ENCODE results near the gene GOLGA2.

GOLGA2 gene

GRCh38 chr9:128253991-128254346, 21.8 kb downstream of the GOLGA2 start:
- Histone ChIP-seq H3K4me3 (ENCODE audit: low read depth in 1 of 2, low read length in 1 of 2) (no peak overlapping the region), H3K27ac (no peak overlapping the region), H3K9me3 (no peaks in the 10 kb centered on the region), H3K36me3 (peaks cover 41% of the 10 kb centered on the region), H3K27me3 (peaks cover 35% of the 10 kb centered on the region), H3K4me1 (ENCODE audit: control insufficient read depth in 1 of 2, insufficient read depth in 1 of 2, low read depth in 1 of 2, low read length in 1 of 2) (peaks cover 10 to 15% of the 10 kb centered on the region in 2 experiments)
- no peak for TF ChIP-seq CTCF (IDR thresholded peaks at IDR 0.05)

GRCh38 chr9:128253140-128253990, 22.4 kb downstream of the GOLGA2 start:
- no peak overlapping the region for H3K27ac ChIP-seq
- no peak for TF ChIP-seq CTCF (IDR thresholded peaks at IDR 0.05)
- H3K4me1 ChIP-seq (ENCODE audit: control insufficient read depth in 1 of 2, insufficient read depth in 1 of 2, low read depth in 1 of 2, low read length in 1 of 2) = peaks cover 10 to 15% of the 10 kb centered on the region in 2 experiments
- H3K27me3 ChIP-seq = peaks cover 35% of the 10 kb centered on the region
- peaks cover 35% of the 10 kb centered on the region for H3K36me3 ChIP-seq
- H3K9me3 ChIP-seq = no peaks in the 10 kb centered on the region
- no peak overlapping the region for H3K4me3 ChIP-seq (ENCODE audit: low read depth in 1 of 2, low read length in 1 of 2)

GRCh38 chr9:128252317-128253139, 23.3 kb downstream of the GOLGA2 start:
- H3K4me3 ChIP-seq (ENCODE audit: low read depth in 1 of 2, low read length in 1 of 2) = no peak overlapping the region
- no peaks in the 10 kb centered on the region for H3K9me3 ChIP-seq
- peaks cover 10 to 15% of the 10 kb centered on the region in 2 experiments for H3K4me1 ChIP-seq (ENCODE audit: control insufficient read depth in 1 of 2, insufficient read depth in 1 of 2, low read depth in 1 of 2, low read length in 1 of 2)
- TF ChIP-seq CTCF (IDR thresholded peaks at IDR 0.05) = no peak
- H3K27ac ChIP-seq = no peak overlapping the region
- peaks cover 27% of the 10 kb centered on the region for H3K36me3 ChIP-seq
- peaks cover 35% of the 10 kb centered on the region for H3K27me3 ChIP-seq

- Histone ChIP-seq H3K4me3 (ENCODE audit: low read depth in 1 of 2, low read length in 1 of 2) (no peak overlapping the region), H3K36me3 (peaks cover 19% of the 10 kb centered on the region), H3K27me3 (peaks cover 35% of the 10 kb centered on the region), H3K27ac (no peak overlapping the region), H3K4me1 (ENCODE audit: control insufficient read depth in 1 of 2, insufficient read depth in 1 of 2, low read depth in 1 of 2, low read length in 1 of 2) (peaks cover 10 to 15% of the 10 kb centered on the region in 2 experiments), H3K9me3 (no peaks in the 10 kb centered on the region)
- no peak for TF ChIP-seq CTCF (IDR thresholded peaks at IDR 0.05)
Measured at GRCh38 chr9:128251732-128252100, 24.1 kb downstream of the GOLGA2 start.

- Histone ChIP-seq H3K27me3 (peaks cover 35% of the 10 kb centered on the region), H3K36me3 (peaks cover 13% of the 10 kb centered on the region), H3K4me1 (ENCODE audit: control insufficient read depth in 1 of 2, insufficient read depth in 1 of 2, low read depth in 1 of 2, low read length in 1 of 2) (peaks cover 13 to 18% of the 10 kb centered on the region in 2 experiments), H3K4me3 (ENCODE audit: low read depth in 1 of 2, low read length in 1 of 2) (peak overlapping the region; percentile 34 to 57), H3K27ac (no peak overlapping the region), H3K9me3 (no peaks in the 10 kb centered on the region)
- no peak for TF ChIP-seq CTCF (IDR thresholded peaks at IDR 0.05)
Measured at GRCh38 chr9:128250839-128251731, 24.7 kb downstream of the GOLGA2 start.
